ENCODE results near the gene DDX42.
A peak's percentile ranks its signal among the peaks of the same experiment; 100 is the strongest.

Gene DDX42

GRCh38 chr17:63774141-63774968 is at the start of gene DDX42:
Gene DDX42 (plus strand): TSS chr17:63774170. CDS start chr17:63787050, 12,880 bp downstream.
- no peak for DNase-seq

- no peak for DNase-seq
Measured at GRCh38 chr17:63735691-63736090, 38.3 kb upstream of the DDX42 start.

- DNase-seq: peak; percentile 19
Measured at GRCh38 chr17:63740464-63741142, 33.4 kb upstream of the DDX42 start.

- no peak for DNase-seq
Measured at GRCh38 chr17:63741143-63741407, 32.9 kb upstream of the DDX42 start.

- DNase-seq: peak; percentile 99
Measured at GRCh38 chr17:63741408-63742173, 32.4 kb upstream of the DDX42 start, which contains the start of gene STRADA. Gene STRADA (minus strand): TSS chr17:63741799. CDS start chr17:63728369, 13,430 bp downstream.

GRCh38 chr17:63751806-63752205 is 22.2 kb upstream of the DDX42 start:
- peak; percentile 37 for DNase-seq

- DNase-seq: no peak
Measured at GRCh38 chr17:63752707-63753106, 21.3 kb upstream of the DDX42 start.

GRCh38 chr17:63753215-63753614 is 20.8 kb upstream of the DDX42 start:
- no peak for DNase-seq

- no peak for DNase-seq
Measured at GRCh38 chr17:63754046-63754445, 19.9 kb upstream of the DDX42 start.

- no peak for DNase-seq
Measured at GRCh38 chr17:63758428-63758827, 15.5 kb upstream of the DDX42 start.

- no peak for DNase-seq
Measured at GRCh38 chr17:63760771-63761539, 13.0 kb upstream of the DDX42 start.

- no peak for DNase-seq
Measured at GRCh38 chr17:63762161-63763078, 11.6 kb upstream of the DDX42 start.

GRCh38 chr17:63764716-63765115 is 9.3 kb upstream of the DDX42 start:
- no peak for DNase-seq

- no peak for DNase-seq
Measured at GRCh38 chr17:63766754-63767153, 7.2 kb upstream of the DDX42 start.

GRCh38 chr17:63768433-63768832 is 5.5 kb upstream of the DDX42 start:
- no peak for DNase-seq

GRCh38 chr17:63772801-63773271 is 1.1 kb upstream of the DDX42 start:
- DNase-seq: no peak

- DNase-seq: peak; percentile 99
Measured at GRCh38 chr17:63773272-63774140, 464 bp upstream of the DDX42 start, which contains the start of gene CCDC47. Gene CCDC47 (minus strand): TSS chr17:63773597. CDS start chr17:63766175, 7,422 bp downstream.

- DNase-seq: peak; percentile 19
Measured at GRCh38 chr17:63774969-63775265, 947 bp downstream of the DDX42 start.

GRCh38 chr17:63775420-63775819 is 1.4 kb downstream of the DDX42 start:
- DNase-seq: no peak

- no peak for DNase-seq
Measured at GRCh38 chr17:63780507-63780906, 6.5 kb downstream of the DDX42 start.

GRCh38 chr17:63780928-63781327 is 7.0 kb downstream of the DDX42 start:
- DNase-seq: no peak

Measured in CD4-positive, alpha-beta T cell treated with Interleukin-10 for 1 hour (primary cell).